Trophoblast cell (in vitro differentiated cells and primary cell): Measurements from ENCODE around the gene PIAS4.

Experiments
- DNase-seq, 2 donors: peaks; one replicate each; pipeline ENCODE4 v3.0.0-alpha.2; 2016
- H2AFZ ChIP-seq: 2 replicates; pipeline ENCODE4 v1.6.1; 2013; ENCODE audit warnings: low read length, moderate library complexity, mild to moderate bottlenecking; ENCODE audit not compliant: insufficient read depth, poor library complexity
- H2AK5ac ChIP-seq: 2 replicates; pipeline ENCODE4 v1.6.1; 2013; ENCODE audit warnings: mild to moderate bottlenecking, low read length
- H2BK120ac ChIP-seq: 2 replicates; pipeline ENCODE4 v1.6.1; 2013; ENCODE audit warnings: low read length, mild to moderate bottlenecking, moderate library complexity; ENCODE audit not compliant: insufficient read depth, poor library complexity
- H2BK12ac ChIP-seq: 2 replicates; pipeline ENCODE4 v1.6.1; 2013; ENCODE audit warnings: mild to moderate bottlenecking, low read length, moderate library complexity
- H2BK5ac ChIP-seq: 2 replicates; pipeline ENCODE4 v1.6.1; 2013; ENCODE audit warnings: low read length, low read depth, moderate library complexity, mild to moderate bottlenecking; ENCODE audit not compliant: poor library complexity
- H3K14ac ChIP-seq: 2 replicates; pipeline ENCODE4 v1.6.1; 2013; ENCODE audit warnings: mild to moderate bottlenecking, low read length
- H3K18ac ChIP-seq: 2 replicates; pipeline ENCODE4 v1.6.1; 2013; ENCODE audit warnings: mild to moderate bottlenecking, low read length
- H3K23ac ChIP-seq: 2 replicates; pipeline ENCODE4 v1.6.1; 2013; ENCODE audit warnings: low read length
- H3K27ac ChIP-seq: 2 replicates; pipeline ENCODE4 v1.5.1; 2013; ENCODE audit warnings: low read depth, mild to moderate bottlenecking, inconsistent platforms, low read length, moderate library complexity
- H3K27me3 ChIP-seq: 2 replicates; pipeline ENCODE4 v1.6.1; 2013; ENCODE audit warnings: inconsistent platforms, mild to moderate bottlenecking, low read length, moderate library complexity; ENCODE audit not compliant: insufficient read depth
- H3K36me3 ChIP-seq, 2 experiments: 1 replicate in 1 of 2; 2 replicates in 1 of 2; pipeline ENCODE4 v1.6.1; 2013; ENCODE audit warnings: low read length in 2 of 2, mild to moderate bottlenecking in 2 of 2, moderate library complexity in 1 of 2; ENCODE audit not compliant: insufficient read depth in 2 of 2, control insufficient read depth in 1 of 2
- H3K4ac ChIP-seq: 2 replicates; pipeline ENCODE4 v1.6.1; 2013; ENCODE audit warnings: low read depth, mild to moderate bottlenecking, low read length, moderate library complexity
- H3K4me1 ChIP-seq, 2 experiments: 1 replicate in 1 of 2; 2 replicates in 1 of 2; pipeline ENCODE4 v1.6.1; 2013; ENCODE audit warnings: low read length in 2 of 2, mild to moderate bottlenecking in 2 of 2, moderate library complexity in 1 of 2; ENCODE audit not compliant: insufficient read depth in 2 of 2, control insufficient read depth in 1 of 2
- H3K4me2 ChIP-seq: 2 replicates; pipeline ENCODE4 v1.6.1; 2013; ENCODE audit warnings: inconsistent platforms, mild to moderate bottlenecking, low read length, moderate library complexity
- H3K4me3 ChIP-seq: 2 replicates; pipeline ENCODE4 v1.5.1; 2013; ENCODE audit warnings: mild to moderate bottlenecking, low read depth, low read length, inconsistent platforms
- H3K79me1 ChIP-seq: one replicate; pipeline ENCODE4 v1.6.1; 2013; ENCODE audit warnings: low read length
- H3K79me2 ChIP-seq: 2 replicates; pipeline ENCODE4 v1.6.1; 2013; ENCODE audit warnings: low read length, mild to moderate bottlenecking; ENCODE audit not compliant: control insufficient read depth, insufficient read depth, poor library complexity
- H3K9ac ChIP-seq: 2 replicates; pipeline ENCODE4 v1.6.1; 2013; ENCODE audit warnings: mild to moderate bottlenecking, low read length
- H3K9me3 ChIP-seq: 2 replicates; pipeline ENCODE4 v1.6.1; 2013; ENCODE audit warnings: low read depth, mild to moderate bottlenecking, control low read depth, inconsistent platforms, low read length; ENCODE audit not compliant: insufficient read depth
- H4K12ac ChIP-seq: 2 replicates; pipeline ENCODE4 v1.6.1; 2013; ENCODE audit warnings: low read depth, mild to moderate bottlenecking, low read length, moderate library complexity
- H4K8ac ChIP-seq: 2 replicates; pipeline ENCODE4 v1.6.1; 2013; ENCODE audit warnings: low read depth, mild to moderate bottlenecking, low read length, moderate library complexity
- H4K91ac ChIP-seq: one replicate; pipeline ENCODE4 v1.6.1; 2013; ENCODE audit warnings: low read depth, mild to moderate bottlenecking, low read length, moderate library complexity
- WGBS: extraction: QIAGEN DNeasy Blood & Tissue Kit; methylation state at CpG from one replicate; pipeline ENCODE4 v1.1.7; 2013; ENCODE audit warnings: missing lambda C conversion rate; ENCODE audit not compliant: insufficient read length, insufficient coverage; ENCODE audit errors: extremely low coverage; 5-methylcytosine and 5-hydroxymethylcytosine counted together

Gene PIAS4

DNA sequence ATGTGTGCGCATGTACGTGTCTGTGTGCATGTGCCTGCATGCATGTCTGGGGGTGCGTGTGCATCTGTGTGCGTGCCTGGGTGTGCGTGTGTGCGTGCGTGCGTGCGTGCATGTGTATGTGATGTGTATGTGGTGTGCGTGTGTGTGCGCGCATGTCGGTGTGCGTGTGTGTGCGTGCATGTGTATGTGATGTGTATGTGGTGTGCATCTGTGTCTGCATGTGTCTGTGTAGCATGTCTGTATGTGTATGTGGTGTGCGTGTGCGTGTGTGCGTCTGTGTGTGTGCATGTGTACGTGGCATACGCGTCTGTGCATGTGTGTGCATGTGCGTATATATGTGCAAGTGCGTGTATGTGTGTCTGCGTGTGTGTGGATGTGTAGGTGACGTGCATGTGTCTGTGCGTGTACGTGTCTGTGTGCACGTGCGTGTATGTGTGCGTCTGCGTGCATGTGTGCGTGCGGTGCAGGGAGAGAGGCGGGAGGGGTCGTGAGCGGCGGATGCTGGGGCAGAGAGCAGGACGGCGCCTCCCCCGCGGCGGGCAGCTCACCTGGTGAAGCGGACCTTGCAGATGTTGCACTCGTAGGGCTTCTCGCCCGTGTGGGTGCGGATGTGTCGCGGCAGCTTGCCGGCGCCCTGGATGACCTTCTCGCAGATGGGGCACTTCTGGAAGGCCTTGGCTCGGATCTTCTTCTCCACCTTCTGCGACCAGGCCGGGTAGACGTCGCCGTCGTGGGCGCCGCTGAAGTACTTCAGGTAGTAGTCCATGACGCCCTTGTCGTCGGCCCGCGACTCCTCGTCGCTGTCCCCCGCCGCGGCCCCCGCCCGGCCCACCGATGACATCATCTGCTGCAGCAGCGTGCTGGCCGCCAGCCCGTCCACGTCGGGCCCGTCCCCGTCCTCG lies 46.1 kb downstream of the PIAS4 start:
- peaks cover 29% of the 10 kb centered on the region for H3K79me2 ChIP-seq
- H3K27me3 ChIP-seq: no peaks in the 10 kb centered on the region
- no peak overlapping the region for H4K12ac ChIP-seq
- WGBS: no CpG with 5 or more reads among the region's 82 CpGs
- H4K91ac ChIP-seq: no peak overlapping the region
- H2BK5ac ChIP-seq: no peak overlapping the region
- H3K23ac ChIP-seq: peak overlapping the region; percentile 34
- H3K9ac ChIP-seq: no peak overlapping the region
- no peak overlapping the region for H3K27ac ChIP-seq
- H4K8ac ChIP-seq: no peak overlapping the region
- H2AFZ ChIP-seq: no peak overlapping the region
- no peak overlapping the region for H3K4me2 ChIP-seq
- peaks cover 64% of the 10 kb centered on the region in 2 experiments for H3K36me3 ChIP-seq
- H2BK120ac ChIP-seq: no peak overlapping the region
- no peak overlapping the region for H3K14ac ChIP-seq
- DNase-seq: no peak
- H3K4ac ChIP-seq: peak overlapping the region; percentile 0
- H3K79me1 ChIP-seq: peaks cover 10% of the 10 kb centered on the region
- H3K4me1 ChIP-seq: peaks cover 13 to 19% of the 10 kb centered on the region in 2 experiments
- no peak overlapping the region for H2AK5ac ChIP-seq
- no peak overlapping the region for H2BK12ac ChIP-seq
- H3K18ac ChIP-seq: no peak overlapping the region
- peaks cover 9% of the 10 kb centered on the region for H3K9me3 ChIP-seq
- H3K4me3 ChIP-seq: peak overlapping the region; percentile 11

DNA sequence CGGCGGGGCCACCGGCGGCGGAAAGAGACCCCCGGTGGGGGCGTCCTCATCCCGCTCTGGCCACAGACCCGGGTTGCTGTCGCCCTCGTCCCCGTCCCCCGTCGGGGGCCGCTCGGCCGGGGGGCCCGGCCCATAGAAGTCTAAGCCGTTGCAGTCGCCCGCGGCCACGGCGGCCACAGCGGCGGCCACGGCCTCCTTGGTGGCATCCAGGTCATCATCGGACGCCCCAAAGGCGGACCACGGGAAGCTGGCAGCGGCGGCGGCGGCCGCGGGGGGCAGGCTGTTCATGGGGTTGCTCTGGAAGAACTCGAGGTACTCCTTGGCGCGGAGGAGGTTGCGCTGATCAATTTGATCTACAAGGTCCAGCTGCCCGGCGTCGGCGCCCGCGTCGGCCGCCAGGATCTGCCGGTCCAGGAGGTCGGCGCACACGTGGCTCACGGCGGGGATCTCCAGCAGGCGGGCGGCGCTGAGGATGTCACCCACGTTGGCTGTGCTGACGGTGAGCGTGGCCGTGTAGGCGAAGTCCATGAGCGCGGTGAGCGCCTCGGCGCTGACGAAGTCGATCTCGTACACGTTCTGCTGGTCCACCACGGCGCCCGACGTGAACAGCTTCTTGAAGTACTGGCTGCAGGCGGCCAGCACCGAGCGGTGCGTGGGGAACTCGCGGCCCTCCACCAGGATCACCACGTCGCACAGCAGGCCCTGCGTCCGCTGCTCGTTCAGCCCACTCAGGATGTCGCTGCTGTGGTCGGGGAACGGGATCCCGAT lies 47.1 kb downstream of the PIAS4 start:
- no peak overlapping the region for H2BK5ac ChIP-seq
- no peaks in the 10 kb centered on the region for H3K27me3 ChIP-seq
- no peak overlapping the region for H3K4me3 ChIP-seq
- no peak overlapping the region for H2BK120ac ChIP-seq
- no peak overlapping the region for H3K14ac ChIP-seq
- H4K12ac ChIP-seq: no peak overlapping the region
- no peak overlapping the region for H3K27ac ChIP-seq
- H3K4me2 ChIP-seq: no peak overlapping the region
- peaks cover 7% of the 10 kb centered on the region for H3K9me3 ChIP-seq
- no peak overlapping the region for H4K8ac ChIP-seq
- H3K18ac ChIP-seq: no peak overlapping the region
- H2BK12ac ChIP-seq: no peak overlapping the region
- peaks cover 19% of the 10 kb centered on the region for H3K79me1 ChIP-seq
- peaks cover 58% of the 10 kb centered on the region in 2 experiments for H3K36me3 ChIP-seq
- H3K4me1 ChIP-seq: peaks cover 23 to 29% of the 10 kb centered on the region in 2 experiments
- H3K23ac ChIP-seq: no peak overlapping the region
- H2AFZ ChIP-seq: no peak overlapping the region
- H3K9ac ChIP-seq: no peak overlapping the region
- H3K79me2 ChIP-seq: peaks cover 37% of the 10 kb centered on the region
- H2AK5ac ChIP-seq: no peak overlapping the region
- DNase-seq: no peak
- H4K91ac ChIP-seq: no peak overlapping the region
- H3K4ac ChIP-seq: peak overlapping the region; percentile 31
- WGBS: no CpG with 5 or more reads among the region's 91 CpGs

DNA sequence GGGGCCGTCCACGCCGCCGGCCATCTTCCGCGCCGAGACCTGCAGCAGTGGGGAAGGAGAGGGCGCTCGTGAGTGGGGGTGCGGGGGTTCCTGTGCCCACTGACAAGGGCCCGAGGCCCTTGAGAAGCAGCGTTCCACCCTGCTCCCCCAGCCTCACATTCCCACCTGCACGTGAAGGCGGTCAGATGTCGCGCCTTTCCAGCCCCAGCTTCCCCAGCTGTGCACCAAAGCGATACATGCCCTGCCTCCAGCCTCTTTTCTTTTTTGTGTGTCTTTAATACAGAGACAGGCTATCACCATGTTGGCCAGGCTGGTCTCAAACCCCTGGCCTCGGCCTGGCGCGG lies 47.6 kb downstream of the PIAS4 start:
- H4K12ac ChIP-seq: no peak overlapping the region
- no peak for DNase-seq
- WGBS: no CpG with 5 or more reads among the region's 20 CpGs
- H2AFZ ChIP-seq: no peak overlapping the region
- peaks cover 26 to 33% of the 10 kb centered on the region in 2 experiments for H3K4me1 ChIP-seq
- no peak overlapping the region for H3K23ac ChIP-seq
- no peak overlapping the region for H3K18ac ChIP-seq
- no peak overlapping the region for H2BK12ac ChIP-seq
- H3K4me3 ChIP-seq: no peak overlapping the region
- no peak overlapping the region for H3K27ac ChIP-seq
- H3K9me3 ChIP-seq: peaks cover 7% of the 10 kb centered on the region
- peaks cover 42% of the 10 kb centered on the region for H3K79me2 ChIP-seq
- H2BK120ac ChIP-seq: no peak overlapping the region
- H3K79me1 ChIP-seq: peaks cover 19% of the 10 kb centered on the region
- no peak overlapping the region for H3K9ac ChIP-seq
- no peak overlapping the region for H2AK5ac ChIP-seq
- no peaks in the 10 kb centered on the region for H3K27me3 ChIP-seq
- no peak overlapping the region for H3K14ac ChIP-seq
- H2BK5ac ChIP-seq: no peak overlapping the region
- peaks cover 55 to 56% of the 10 kb centered on the region in 2 experiments for H3K36me3 ChIP-seq
- H3K4me2 ChIP-seq: no peak overlapping the region
- no peak overlapping the region for H4K91ac ChIP-seq
- peak overlapping the region; percentile 31 for H3K4ac ChIP-seq
- no peak overlapping the region for H4K8ac ChIP-seq

DNA sequence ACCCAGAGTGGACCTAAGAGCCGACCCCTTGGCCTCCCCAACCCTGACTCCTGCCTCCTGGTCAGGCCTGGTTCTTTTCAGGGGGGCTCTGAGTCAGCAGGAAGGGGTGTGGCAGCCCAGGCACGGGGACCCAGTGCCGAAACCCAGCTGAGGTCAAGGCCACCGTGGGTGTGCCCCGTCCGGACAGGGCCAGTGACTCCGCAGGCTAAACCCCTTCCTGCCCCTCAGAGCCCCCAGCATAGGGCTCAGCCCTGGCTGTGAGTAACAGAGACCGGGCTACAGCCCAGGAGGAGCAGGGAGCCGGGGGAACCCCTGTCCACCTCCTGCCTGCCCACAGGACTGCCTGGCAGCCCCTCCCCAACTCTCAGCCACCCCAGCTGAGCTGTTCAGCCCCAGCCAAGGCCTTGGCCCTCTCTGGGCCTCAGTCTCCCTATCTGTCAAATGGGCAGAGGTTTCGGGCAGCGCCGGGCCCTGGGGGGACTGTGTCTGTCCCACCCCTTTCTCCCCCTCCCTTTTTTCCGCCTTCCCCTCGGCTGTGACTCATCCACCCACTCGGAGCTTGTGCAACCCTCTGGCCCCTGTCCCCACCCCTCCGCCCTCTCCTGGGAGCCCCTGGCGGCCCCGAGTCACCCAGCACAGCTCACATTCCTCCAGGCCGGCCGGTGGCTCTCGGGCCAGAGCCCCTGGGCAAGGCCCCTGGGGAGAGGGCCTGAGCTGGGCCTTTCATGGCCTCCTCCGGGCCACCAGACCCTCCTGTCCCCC lies 50.6 kb downstream of the PIAS4 start:
- Histone ChIP-seq H3K18ac (peak overlapping the region; percentile 81), H3K27ac (peak overlapping the region; percentile 81), H2AK5ac (peak overlapping the region; percentile 36), H3K4me3 (no peak overlapping the region), H3K27me3 (no peaks in the 10 kb centered on the region), H3K36me3 (peaks cover 37 to 50% of the 10 kb centered on the region in 2 experiments), H3K9ac (no peak overlapping the region), H2BK5ac (peak overlapping the region; percentile 38), H3K4me1 (peaks cover 41 to 55% of the 10 kb centered on the region in 2 experiments), H3K14ac (peak overlapping the region; percentile 45), H3K4ac (peak overlapping the region; percentile 96), H4K12ac (peak overlapping the region; percentile 56), H3K4me2 (peak overlapping the region; percentile 20), H2AFZ (peak overlapping the region; percentile 38), H2BK12ac (peak overlapping the region; percentile 53), H4K91ac (peak overlapping the region; percentile 84), H3K23ac (no peak overlapping the region), H4K8ac (peak overlapping the region; percentile 33), H3K79me2 (peaks cover 61% of the 10 kb centered on the region), H3K79me1 (peaks cover 24% of the 10 kb centered on the region), H2BK120ac (peak overlapping the region; percentile 58), H3K9me3 (peaks cover 6% of the 10 kb centered on the region)
- DNase-seq: peak; percentile 84 to 88
- WGBS: no CpG with 5 or more reads among the region's 22 CpGs
